ENCODE measurements around the gene SYNGR1.

Gene SYNGR1

GRCh38 chr22:39371732-39372131 is 21.9 kb downstream of the SYNGR1 start:
- DNase-seq (ENCODE audit: low spot score): no peak

DNA sequence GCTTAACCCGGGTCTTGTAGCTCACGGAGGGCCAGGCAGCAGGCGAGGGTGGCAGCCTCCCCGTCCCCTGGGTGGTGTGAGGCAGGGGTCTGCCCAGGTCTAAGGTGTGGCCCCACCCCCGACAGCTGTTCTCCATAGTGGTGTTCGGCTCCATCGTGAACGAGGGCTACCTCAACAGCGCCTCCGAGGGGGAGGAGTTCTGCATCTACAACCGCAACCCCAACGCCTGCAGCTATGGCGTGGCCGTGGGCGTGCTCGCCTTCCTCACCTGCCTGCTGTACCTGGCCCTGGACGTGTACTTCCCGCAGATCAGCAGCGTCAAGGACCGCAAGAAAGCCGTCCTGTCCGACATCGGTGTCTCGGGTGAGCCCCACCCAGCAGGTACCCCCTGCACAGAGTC is 24.4 kb downstream of the SYNGR1 start:
- no peak for DNase-seq (ENCODE audit: low spot score)

- DNase-seq (ENCODE audit: low spot score): no peak
Observed at GRCh38 chr22:39374801-39375200, 25.0 kb downstream of the SYNGR1 start.

DNA sequence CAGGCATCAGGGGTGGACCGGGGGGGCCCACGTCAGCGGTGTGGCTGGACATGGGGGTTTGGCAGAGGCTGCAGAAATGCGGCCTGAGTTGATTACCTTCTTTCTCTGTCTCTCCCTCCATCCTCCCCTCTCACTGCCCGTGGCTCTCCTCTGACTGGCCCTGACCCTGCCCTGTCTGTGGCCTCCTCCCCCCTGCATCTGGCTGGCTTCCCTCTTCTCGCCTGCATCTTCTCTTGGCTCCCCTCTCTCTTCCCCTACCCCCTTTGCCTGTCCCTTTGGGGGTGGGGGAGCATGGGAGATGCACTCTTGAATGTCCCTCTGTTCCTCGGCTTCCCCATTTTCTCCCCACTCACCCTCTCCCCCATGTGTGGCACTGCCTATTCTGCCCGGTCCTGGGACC is 25.9 kb downstream of the SYNGR1 start:
- DNase-seq (ENCODE audit: low spot score): no peak

- DNase-seq (ENCODE audit: low spot score): no peak
Observed at GRCh38 chr22:39379756-39380730, 30.3 kb downstream of the SYNGR1 start.

GRCh38 chr22:39381009-39381755 is 31.4 kb downstream of the SYNGR1 start:
- no peak for DNase-seq (ENCODE audit: low spot score)

GRCh38 chr22:39381930-39382329 is 32.1 kb downstream of the SYNGR1 start:
- DNase-seq (ENCODE audit: low spot score): no peak

DNA sequence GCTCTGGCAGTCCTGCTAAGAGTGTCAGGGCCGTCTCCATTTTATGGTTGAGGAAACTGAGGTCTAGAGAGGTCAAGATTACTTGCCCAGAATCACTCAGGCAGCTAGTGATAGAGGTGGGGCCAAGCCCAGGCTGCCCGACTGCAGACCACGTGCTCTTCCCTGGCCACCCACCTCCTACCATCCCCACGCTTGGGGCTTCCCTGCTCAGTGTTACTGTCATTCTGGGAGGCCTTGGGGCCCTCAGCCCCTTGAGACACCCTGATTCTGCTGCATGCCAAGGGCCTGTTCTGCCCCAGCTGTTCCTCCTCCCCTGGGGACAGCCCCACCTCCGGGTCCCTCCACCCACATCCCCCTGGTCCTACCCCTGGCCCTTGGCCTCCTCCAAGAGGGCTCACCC is 32.6 kb downstream of the SYNGR1 start:
- no peak for DNase-seq (ENCODE audit: low spot score)

DNA sequence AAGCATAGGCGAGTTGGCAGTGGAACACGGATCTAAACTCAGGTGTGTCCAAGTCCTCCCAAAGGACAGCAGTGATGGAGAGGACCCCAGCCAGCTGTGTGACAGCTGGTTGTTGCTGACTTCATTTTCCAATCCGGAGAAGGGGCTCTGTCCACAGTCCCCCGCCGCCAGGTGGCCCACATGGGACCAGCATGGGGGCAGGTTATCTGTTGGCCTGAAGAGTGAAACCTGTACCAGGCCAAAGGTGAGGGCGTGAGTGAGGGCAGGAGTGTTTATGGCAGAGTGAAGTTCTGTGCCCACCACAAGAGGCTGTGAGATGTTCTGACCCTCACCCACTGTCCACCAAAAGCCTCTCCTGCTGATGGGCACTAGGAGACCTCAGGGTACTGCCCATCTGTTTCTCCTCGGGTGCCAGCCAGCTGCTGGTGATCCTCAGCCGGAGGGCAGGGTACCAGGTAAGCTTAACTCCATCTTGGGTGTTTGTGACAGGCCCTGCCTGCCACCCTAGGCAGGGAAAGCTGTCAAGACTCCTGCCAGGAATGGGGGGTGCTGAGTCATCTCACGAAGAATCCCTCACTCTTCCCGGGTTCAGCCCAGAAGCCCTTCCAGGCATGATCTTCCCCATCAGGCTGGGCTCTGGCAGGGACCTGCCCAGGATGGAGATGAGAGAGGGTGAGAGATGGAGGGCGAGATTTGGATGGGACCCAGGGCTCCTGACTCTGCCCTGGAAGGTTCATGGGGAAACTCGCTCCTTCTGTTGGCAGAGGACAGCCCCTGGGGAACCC is 34.2 kb downstream of the SYNGR1 start:
- DNase-seq (ENCODE audit: low spot score): peak; percentile 58

DNA sequence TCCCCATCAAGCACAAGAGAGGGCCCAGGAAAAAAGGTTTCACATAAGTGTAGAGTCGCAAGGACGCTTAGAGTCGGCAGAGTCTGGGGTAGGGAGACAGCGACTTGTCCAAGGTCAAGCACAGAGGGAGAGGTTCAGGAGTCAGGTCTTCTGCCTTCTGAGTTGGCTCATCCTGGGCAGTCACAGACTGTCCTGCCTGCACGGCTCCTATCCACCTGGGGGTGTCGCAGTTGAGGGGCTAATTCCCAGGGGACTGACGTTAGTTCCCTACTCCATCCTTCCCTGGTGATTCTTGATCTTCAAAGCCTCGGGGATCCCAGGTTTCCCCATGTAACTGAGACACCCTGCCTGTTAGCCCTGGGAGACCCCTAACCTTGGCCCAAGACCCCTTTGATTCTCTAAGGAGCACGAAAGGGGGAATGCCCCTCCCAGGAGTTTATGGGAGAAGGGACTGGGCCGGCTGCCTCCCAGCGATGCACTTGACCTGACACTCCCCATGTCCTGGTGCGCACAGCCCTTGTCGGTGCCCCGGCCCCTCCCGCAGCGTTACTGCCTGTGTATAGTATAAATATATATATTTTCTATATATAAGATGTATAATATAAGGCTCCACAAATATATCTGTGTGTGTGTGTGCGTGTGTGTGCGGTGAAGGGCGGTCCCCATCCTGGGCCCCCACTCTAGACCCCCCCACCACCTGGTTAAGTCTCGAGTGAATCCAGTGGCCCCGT is 35.1 kb downstream of the SYNGR1 start:
- DNase-seq (ENCODE audit: low spot score): no peak

- peak; percentile 98 for DNase-seq (ENCODE audit: low spot score)
Observed at GRCh38 chr22:39388261-39389011, 38.6 kb downstream of the SYNGR1 start.

- DNase-seq (ENCODE audit: low spot score): no peak
Observed at GRCh38 chr22:39389420-39389819, 39.6 kb downstream of the SYNGR1 start.

GRCh38 chr22:39392341-39392948 is 42.7 kb downstream of the SYNGR1 start:
- DNase-seq (ENCODE audit: low spot score): no peak

DNA sequence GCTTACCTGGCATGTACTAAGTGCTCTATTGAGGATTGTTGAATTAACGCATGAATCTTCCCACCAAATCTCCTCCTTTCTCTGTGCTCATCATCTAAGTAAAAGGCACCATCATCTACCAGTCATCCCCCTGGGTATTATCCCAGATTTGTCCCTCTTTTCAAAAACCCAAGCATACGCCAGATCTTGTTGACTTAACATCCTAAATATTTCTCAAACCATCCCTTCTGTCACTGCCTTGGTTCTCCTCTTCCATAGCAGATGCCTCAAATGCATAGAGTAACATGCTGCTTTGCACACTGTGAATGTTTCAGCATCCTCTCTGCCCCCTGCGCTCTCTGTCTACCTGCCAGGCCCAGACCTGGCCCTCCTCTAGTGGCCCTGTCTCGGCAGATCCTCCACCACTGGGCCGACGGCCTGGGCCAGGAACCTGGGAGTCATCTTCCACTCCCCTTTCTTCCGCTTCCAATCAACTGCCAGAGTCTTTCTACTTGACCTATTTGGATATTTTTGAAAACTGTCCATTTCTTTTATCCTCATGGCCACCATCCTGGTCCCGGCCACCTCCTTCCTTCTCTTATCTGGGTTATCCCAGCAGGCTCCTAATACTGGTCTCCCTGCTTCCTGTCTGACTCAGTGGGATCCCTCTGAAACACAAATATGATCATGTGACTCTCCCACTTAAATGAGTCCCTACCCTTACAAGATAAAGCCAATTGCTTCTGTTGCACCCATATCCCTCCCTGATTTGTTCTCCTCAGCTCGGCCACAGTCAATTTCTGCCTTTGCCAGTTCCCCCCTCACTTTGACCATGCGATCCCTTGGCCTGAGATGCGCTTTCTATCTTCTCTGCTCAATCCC is 46.4 kb downstream of the SYNGR1 start:
- DNase-seq (ENCODE audit: low spot score): no peak

DNA sequence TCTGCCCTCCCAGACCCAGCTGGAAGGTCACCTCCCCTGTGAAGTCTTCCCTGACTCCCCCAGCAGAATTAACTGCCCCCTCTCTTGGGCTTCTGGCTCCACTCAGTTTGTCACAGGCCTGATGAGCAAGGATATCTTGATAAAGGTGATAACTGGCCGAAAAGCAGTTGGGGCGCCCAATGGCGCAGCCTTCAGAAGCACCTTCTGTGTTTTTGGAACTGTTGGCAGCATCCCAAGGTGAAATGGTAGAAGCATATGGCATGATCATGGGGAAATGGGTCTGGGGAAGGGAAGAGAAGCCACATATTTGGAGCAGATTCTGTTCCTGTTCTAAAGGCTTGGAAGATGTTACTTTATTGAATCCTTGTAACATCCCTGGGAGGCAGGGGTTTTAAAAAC is 47.0 kb downstream of the SYNGR1 start:
- no peak for DNase-seq (ENCODE audit: low spot score)

DNA sequence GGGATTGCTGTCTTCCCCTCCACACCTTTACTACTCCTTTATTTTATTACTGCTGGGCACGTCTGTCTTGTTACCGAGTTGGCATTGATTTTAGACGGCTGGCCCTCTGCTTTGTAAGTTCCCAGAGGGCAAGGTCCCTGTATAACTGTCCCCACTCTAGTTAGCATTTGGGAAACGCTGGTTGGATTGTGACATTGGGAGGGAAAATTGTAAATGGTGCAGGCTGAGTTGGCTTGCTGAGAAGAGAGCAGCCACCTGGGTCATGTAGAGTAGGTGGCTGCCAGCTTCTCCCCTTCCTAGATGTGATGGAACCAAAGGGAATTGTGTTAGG is 51.5 kb downstream of the SYNGR1 start:
- DNase-seq (ENCODE audit: low spot score): no peak

DNA sequence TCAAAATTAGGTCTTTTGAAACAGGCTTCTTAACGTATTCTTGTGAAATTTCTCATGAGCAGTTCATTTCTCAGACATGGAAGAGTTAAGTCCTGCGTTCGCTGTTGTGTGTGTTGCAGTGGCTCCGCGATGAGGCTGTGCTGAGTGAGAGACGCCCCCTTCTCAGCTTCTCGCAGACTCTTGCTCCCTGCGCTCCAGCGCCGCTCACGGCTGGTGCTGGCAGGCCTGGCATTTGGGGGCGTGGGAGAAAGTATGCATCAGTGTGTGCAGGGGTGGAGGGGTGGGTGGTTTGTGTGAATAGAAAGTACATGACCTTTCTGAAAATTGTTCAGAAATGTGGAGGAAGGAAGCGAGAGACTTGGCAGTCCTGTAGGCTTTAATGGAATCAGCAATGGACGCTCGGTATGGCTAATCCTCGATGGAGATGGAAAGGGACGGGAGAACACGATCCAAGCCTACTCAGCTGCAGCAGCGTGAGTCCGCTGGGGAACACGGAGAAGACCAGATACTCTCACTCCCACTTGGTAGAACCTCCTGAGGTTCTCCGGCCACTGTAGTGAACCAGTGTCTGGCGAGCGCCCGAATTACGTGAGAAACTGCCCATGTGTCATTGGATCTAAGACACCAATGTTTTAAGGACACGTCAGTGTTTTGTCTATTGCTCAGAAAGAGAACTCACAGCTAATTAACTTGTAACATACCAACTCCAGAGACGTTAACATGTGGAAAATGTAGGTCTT is 55.7 kb downstream of the SYNGR1 start:
- peak; percentile 84 for DNase-seq (ENCODE audit: low spot score)

GRCh38 chr22:39408173-39408572 is 58.4 kb downstream of the SYNGR1 start:
- peak; percentile 37 for DNase-seq (ENCODE audit: low spot score)

DNA sequence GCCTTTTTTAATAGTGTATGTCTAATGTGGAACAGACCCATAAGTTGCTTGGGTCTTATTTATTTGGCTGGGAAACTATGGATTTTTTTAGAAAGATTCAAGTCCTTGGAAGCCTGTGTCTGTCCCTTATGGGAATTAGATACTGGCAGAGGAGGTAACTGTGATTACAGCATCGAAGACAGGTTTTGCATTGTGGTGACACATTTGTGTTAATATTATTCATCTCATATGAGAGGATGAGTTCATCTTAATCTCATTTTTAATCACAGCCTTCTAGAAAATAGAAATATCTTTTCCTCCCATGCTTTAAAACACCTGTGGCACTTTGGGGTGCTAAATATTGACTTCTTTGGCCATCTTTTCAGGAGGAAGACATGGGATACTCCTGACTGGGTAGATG is 59.0 kb downstream of the SYNGR1 start:
- DNase-seq (ENCODE audit: low spot score): no peak

Data from AG20443 (cell line).